LNCAP (cell line): ENCODE results near the gene IL19.

Source experiments
- CTCF ChIP-seq: fragments of 450-650 bp; IDR thresholded peaks from 2 replicates; pipeline ENCODE4 v1.5.1; 2017; ENCODE audit warnings: mild to moderate bottlenecking

The IL19 gene

GRCh38 chr1:206735553-206736031 lies 35.0 kb upstream of the IL19 start:
- no peak for TF ChIP-seq CTCF

GRCh38 chr1:206736878-206737728 lies 33.5 kb upstream of the IL19 start:
- TF ChIP-seq CTCF = no peak

GRCh38 chr1:206737729-206738201 lies 32.8 kb upstream of the IL19 start:
- TF ChIP-seq CTCF = no peak

- TF ChIP-seq CTCF = peak; percentile 71
Measured at GRCh38 chr1:206738370-206739366, 31.9 kb upstream of the IL19 start.

GRCh38 chr1:206739411-206740076 lies 31.0 kb upstream of the IL19 start:
- no peak for TF ChIP-seq CTCF

- TF ChIP-seq CTCF = no peak
Measured at GRCh38 chr1:206741142-206741701, 29.4 kb upstream of the IL19 start.
